Upper lobe of right lung (tissue), 1 donor: ENCODE results near the gene IL20. TPM values are rescaled to one million over a fixed set of nuclear protein-coding genes. Genes with fewer than 3 reads are reported as not detected.

ENCODE experiments used
- ATAC-seq: fragments of 200-7000 bp; cut with Tn5 transposase; one replicate; pipeline ENCODE4 v1.9.1; 2020; ENCODE audit warnings: mild to moderate bottlenecking, moderate library complexity
- DNase-seq: peaks from one replicate; pipeline ENCODE4 v3.0.0-alpha.2; 2020
- H3K27ac ChIP-seq: fragments of 200-600 bp; one replicate; pipeline ENCODE4 v1.8.0; 2022
- H3K27me3 ChIP-seq: fragments of 200-600 bp; one replicate; pipeline ENCODE4 v1.8.0; 2022; ENCODE audit warnings: mild to moderate bottlenecking
- H3K36me3 ChIP-seq: fragments of 200-600 bp; one replicate; pipeline ENCODE4 v1.8.0; 2022
- H3K4me1 ChIP-seq: fragments of 200-600 bp; one replicate; pipeline ENCODE4 v1.8.0; 2022
- H3K4me3 ChIP-seq: fragments of 200-600 bp; one replicate; pipeline ENCODE4 v1.8.0; 2022; ENCODE audit warnings: mild to moderate bottlenecking
- H3K9me3 ChIP-seq: fragments of 200-600 bp; one replicate; pipeline ENCODE4 v1.8.0; 2022
- intact Hi-C: fragments of 100-400 bp; cut with DNase I; formaldehyde crosslinking; loops from one replicate; pipeline ENCODE4 v1.11.0; 2022
- total RNA-seq: library from RNA; stranded (reverse); fragmentation: NEBNext Ultra II Directional; extraction: Animal tissue kit (Norgen Biotek cat#: 25700); gene quantifications from one replicate; pipeline ENCODE4 v1.2.1, GENCODE V29; 2021
- TF ChIP-seq, protein P1 (sequence below): fragments of 200-600 bp; IDR thresholded peaks from one replicate; pipeline ENCODE4 v1.8.0; 2022; ENCODE audit warnings: antibody characterized with exemption
- donor health status: DM: no; HTN: yes; CAD: no; lungs with severe emphysema.

Gene IL20
- total RNA-seq, 1 donor from 2014 or later = not detected

DNA sequence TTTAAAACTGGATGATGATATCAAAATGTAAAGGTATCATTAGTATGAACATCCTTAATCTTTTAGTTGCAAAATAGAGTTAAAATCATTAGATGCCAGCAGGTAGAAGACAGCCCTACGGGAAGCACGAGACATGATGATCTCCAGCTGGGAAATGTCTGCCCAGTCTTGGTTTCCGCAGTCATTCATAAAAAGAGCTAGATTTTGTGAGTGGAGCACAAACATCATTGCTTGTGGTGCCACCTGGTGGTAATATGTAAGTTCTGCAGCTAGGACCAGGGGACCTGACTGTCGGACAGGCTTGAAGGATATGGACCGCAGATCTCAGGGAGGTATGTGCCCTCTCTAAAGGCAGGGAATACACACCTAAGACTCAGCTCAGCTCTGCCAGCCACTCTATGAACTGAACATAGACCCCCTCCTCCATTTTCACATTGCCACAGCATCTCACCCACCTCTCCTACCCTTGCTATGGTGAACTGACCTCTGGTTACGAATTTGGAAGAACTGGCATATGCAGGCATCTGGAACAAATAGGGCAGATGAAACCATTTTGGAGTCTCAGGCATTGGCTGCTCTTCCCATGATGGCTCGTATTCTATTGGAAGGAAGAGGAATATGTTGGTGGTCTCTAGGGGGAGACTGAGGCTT, 47.1 kb downstream of the IL20 start:
- no peaks in the 10 kb centered on the region for H3K9me3 ChIP-seq
- H3K4me3 ChIP-seq = no peak overlapping the region
- no peaks in the 10 kb centered on the region for H3K27me3 ChIP-seq
- intact Hi-C loops = no loop called here
- no peaks in the 10 kb centered on the region for H3K36me3 ChIP-seq
- H3K27ac ChIP-seq = no peak overlapping the region
- no peak for DNase-seq
- peak; percentile 68 for ATAC-seq
- peaks cover 29% of the 10 kb centered on the region for H3K4me1 ChIP-seq
- TF ChIP-seq, protein P1, sequence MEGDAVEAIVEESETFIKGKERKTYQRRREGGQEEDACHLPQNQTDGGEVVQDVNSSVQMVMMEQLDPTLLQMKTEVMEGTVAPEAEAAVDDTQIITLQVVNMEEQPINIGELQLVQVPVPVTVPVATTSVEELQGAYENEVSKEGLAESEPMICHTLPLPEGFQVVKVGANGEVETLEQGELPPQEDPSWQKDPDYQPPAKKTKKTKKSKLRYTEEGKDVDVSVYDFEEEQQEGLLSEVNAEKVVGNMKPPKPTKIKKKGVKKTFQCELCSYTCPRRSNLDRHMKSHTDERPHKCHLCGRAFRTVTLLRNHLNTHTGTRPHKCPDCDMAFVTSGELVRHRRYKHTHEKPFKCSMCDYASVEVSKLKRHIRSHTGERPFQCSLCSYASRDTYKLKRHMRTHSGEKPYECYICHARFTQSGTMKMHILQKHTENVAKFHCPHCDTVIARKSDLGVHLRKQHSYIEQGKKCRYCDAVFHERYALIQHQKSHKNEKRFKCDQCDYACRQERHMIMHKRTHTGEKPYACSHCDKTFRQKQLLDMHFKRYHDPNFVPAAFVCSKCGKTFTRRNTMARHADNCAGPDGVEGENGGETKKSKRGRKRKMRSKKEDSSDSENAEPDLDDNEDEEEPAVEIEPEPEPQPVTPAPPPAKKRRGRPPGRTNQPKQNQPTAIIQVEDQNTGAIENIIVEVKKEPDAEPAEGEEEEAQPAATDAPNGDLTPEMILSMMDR = peak; percentile 90

DNA sequence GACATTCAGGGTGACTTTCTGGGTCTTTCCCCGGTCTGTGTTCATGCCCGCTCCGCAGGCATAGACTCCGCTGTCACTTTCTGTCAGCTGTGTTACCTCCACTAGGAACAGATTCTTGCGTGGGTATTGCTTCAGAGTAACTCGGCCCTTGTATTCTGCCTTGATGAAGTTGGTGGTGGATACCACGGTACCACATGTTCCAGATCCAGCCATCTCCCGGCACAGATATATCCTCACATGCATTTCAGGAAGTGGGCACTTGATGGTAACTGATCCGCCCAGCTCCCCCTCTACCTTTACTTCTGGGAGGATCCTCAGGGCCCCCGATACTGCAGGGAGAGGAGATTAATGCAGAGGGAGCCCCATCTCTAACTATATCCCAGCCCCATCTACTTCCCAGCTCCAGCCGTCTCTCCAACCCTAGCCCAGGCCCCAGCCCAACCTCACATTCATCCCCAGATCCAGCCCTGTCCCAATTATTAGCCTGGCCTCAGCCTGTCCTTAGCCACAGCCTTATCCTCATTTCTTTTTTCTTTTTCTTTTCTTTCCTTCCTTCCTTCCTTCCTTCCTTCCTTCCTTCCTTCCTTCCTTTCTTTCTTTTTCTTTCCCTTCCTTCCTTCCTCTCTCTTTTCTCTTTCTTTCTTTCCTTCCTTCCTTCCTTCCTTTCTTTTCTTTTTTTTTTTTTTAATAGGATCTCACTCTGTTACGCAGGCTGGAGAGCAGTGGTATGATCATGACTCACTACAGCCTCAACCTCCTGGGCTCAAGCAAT, 48.5 kb downstream of the IL20 start:
- intact Hi-C loops = no loop called here
- no peaks in the 10 kb centered on the region for H3K27me3 ChIP-seq
- peaks cover 21% of the 10 kb centered on the region for H3K4me1 ChIP-seq
- ATAC-seq (no peak), DNase-seq (no peak)
- no peaks in the 10 kb centered on the region for H3K36me3 ChIP-seq
- H3K27ac ChIP-seq = no peak overlapping the region
- TF ChIP-seq, protein P1 = no peak
- H3K9me3 ChIP-seq = no peaks in the 10 kb centered on the region
- H3K4me3 ChIP-seq = no peak overlapping the region

DNA sequence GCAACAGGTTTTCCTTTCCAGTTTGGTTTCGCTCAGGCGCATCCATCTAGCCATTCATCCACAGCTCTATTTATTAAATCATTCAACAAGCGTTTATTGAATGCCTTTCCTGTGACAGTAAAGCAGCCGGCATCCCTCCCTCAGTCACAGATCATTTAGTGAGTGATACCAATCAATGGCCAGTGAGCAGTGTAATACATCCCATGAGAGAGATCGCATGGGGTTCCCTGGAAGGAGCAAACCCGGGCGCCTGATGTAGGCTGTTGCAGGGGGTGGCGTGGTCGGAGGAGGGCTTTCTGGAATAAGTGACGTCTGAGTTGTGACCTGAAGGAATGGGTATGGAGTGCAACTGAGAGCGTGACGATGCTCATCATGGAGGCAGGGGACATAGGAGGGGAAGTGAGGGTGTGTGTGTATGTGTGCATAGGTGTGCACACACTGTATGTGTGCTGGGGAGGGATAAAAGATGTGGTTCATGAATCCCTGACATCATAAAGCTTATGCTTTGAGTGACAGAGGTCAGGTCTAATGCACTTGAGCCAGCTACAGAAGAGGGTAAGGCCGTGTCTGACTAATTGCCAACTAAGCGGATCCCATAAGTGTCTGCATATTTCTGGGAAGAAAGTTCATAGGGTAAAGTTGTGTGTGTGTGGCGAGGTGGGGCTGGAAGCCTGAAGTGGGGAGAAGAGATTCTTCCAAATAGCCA, 49.8 kb downstream of the IL20 start:
- Histone ChIP-seq H3K27me3 (no peaks in the 10 kb centered on the region), H3K36me3 (no peaks in the 10 kb centered on the region), H3K9me3 (no peaks in the 10 kb centered on the region), H3K27ac (no peak overlapping the region), H3K4me3 (no peak overlapping the region), H3K4me1 (peaks cover 12% of the 10 kb centered on the region)
- intact Hi-C loops = no loop called here
- TF ChIP-seq, protein P1 = no peak
- ATAC-seq = no peak
- DNase-seq = no peak

DNA sequence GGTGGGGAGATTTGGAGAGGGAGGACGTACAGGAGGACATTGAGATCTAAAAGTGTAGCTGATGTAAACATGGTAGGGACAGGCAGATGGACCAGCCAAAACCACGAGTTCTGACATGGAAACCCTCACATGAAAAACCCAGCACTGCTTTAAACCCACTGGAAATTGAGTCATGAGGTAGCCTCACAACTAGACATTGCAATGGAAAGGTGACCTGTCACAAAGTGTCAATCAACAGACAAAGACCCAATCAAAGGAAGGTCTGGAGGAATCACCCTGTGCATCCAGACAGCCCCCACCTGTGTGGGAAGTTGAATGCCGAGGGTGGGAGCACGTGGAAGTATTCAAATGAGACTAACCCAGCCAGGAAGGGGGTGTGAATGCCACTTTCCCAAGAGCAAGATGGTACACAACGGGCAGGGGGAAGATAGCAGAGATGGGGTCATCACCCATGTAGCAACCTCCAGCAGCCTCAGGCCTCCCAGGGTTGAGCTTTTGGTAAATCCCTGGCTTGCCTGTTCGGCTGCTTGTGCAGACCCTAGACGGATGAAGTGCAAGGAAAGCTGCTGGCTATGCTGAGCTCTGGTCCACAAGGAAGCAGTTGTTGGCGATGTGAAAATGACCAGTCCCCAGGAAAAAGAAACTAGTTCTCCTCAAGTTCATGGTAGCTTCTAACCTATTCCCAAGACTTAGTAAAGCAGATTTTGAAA, 50.7 kb downstream of the IL20 start:
- H3K4me3 ChIP-seq = no peak overlapping the region
- H3K27me3 ChIP-seq = no peaks in the 10 kb centered on the region
- TF ChIP-seq, protein P1 = no peak
- H3K4me1 ChIP-seq = peaks cover 5% of the 10 kb centered on the region
- ATAC-seq = no peak
- intact Hi-C loops = no loop called here
- DNase-seq = no peak
- H3K27ac ChIP-seq = no peak overlapping the region
- H3K9me3 ChIP-seq = no peaks in the 10 kb centered on the region
- no peaks in the 10 kb centered on the region for H3K36me3 ChIP-seq

DNA sequence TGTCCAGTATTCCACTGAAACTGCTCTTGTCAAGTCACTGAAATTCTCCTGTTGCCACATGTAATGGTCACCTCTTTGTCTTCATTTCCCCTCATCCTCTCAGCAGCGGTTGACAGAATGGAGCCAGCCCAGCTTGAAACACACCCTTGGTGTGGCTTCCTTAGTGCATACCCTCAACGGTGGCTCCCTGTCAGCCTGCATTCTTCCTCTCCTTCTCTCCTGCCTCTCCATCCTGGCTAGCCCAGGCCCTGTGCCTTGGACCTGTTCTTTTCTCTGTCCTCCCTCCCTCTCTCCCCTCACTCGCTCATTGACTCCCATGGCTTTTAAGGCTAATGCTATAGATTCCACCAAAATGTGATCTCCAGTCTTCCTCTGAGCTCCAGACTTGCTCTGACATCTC, 52.7 kb downstream of the IL20 start:
- no peak for DNase-seq
- TF ChIP-seq, protein P1 = no peak
- Histone ChIP-seq H3K36me3 (no peaks in the 10 kb centered on the region), H3K4me1 (peaks cover 10% of the 10 kb centered on the region), H3K27me3 (no peaks in the 10 kb centered on the region), H3K9me3 (no peaks in the 10 kb centered on the region), H3K27ac (no peak overlapping the region), H3K4me3 (no peak overlapping the region)
- no peak for ATAC-seq
- intact Hi-C loops = no loop called here

Other genes starting within 250 kb of the IL20 start
- gene DYRK3, start 230.1 kb upstream of the IL20 start, total RNA-seq = 8.1 TPM
- 92.3 TPM for gene MAPKAPK2, start 180.7 kb upstream of the IL20 start, total RNA-seq
- not detected for gene IL19, start 94.8 kb upstream of the IL20 start, total RNA-seq
- gene IL10, start 93.1 kb upstream of the IL20 start, total RNA-seq = 0.67 TPM
- gene IL24, start 31.8 kb downstream of the IL20 start, total RNA-seq = not detected
- 12.6 TPM for gene FCMR, start 56.3 kb downstream of the IL20 start, total RNA-seq
- gene PIGR, start 80.8 kb downstream of the IL20 start, total RNA-seq = 700 TPM
- gene FCAMR, start 104.8 kb downstream of the IL20 start, total RNA-seq = not detected
- gene C1orf116, start 167.1 kb downstream of the IL20 start, total RNA-seq = 128 TPM
- gene YOD1, start 185.6 kb downstream of the IL20 start, total RNA-seq = 7.0 TPM
- gene PFKFB2, start 187.7 kb downstream of the IL20 start, total RNA-seq = 49.9 TPM
- gene C4BPB, start 223.2 kb downstream of the IL20 start, total RNA-seq = 6.6 TPM
- 175 TPM for gene C4BPA, start 238.6 kb downstream of the IL20 start, total RNA-seq